ENCODE data around the gene PGM2.

GRCh38 chr4:37781131-37781455 is 45.4 kb upstream of the PGM2 start:
- TF ChIP-seq CTCF (IDR thresholded peaks at IDR 0.05): no peak
- no peak for TF ChIP-seq POLR2A (IDR thresholded peaks at IDR 0.05)
- TF ChIP-seq POLR2AphosphoS5 (IDR thresholded peaks at IDR 0.05): no peak
